HepG2 (cell line): ENCODE data around the gene DSTN. TPM values are rescaled to one million over a fixed set of nuclear protein-coding genes. Genes with fewer than 3 reads are reported as not detected.
A peak's percentile ranks its signal among the peaks of the same experiment; 100 is the strongest.

Experiments used
- ATAC-seq: fragments of 200-7000 bp; cut with Tn5 transposase; 3 replicates; pipeline ENCODE4 v1.9.1; 2020; ENCODE audit warnings: mild to moderate bottlenecking, moderate library complexity
- BruUV-seq: library from RNA; stranded (reverse); fragments of 400-500 nt; replicated peaks from 2 replicates; lab custom pipeline; 2021; lab: Mats Ljungman, UMichigan
- CTCF ChIA-PET: fragments of 300-600 bp; formaldehyde crosslinking; extraction: SDS; loops from one replicate; lab custom pipeline; 2021; ENCODE audit warnings: low total read pairs, inconsistent platforms, low intra/inter-chr PET ratio; lab: Yijun Ruan, JAX
- POLR2A ChIA-PET: fragments of 350-600 bp; sonication (Branson Sonifier 250); formaldehyde crosslinking; loops from one replicate; lab custom pipeline; 2020; ENCODE audit warnings: antibody characterized with exemption, inconsistent platforms; lab: Yijun Ruan, JAX
- DNase-seq: peaks from one replicate; pipeline ENCODE4 v3.0.0-alpha.2; 2015; ENCODE audit warnings: low spot score
- FAIRE-seq: peaks from 3 replicates; lab custom pipeline; 2011; peaks lifted over from hg19 to GRCh38; lab: Jason Lieb, UNC
- H2AFZ ChIP-seq: one replicate; pipeline ENCODE4 v1.6.1; 2011; ENCODE audit warnings: low read length, inconsistent platforms
- H3K27ac ChIP-seq: fragments of 300-600 bp; 3 replicates; pipeline ENCODE4 v1.8.0; 2011; ENCODE audit warnings: mixed run types, mild to moderate bottlenecking, mixed read lengths, low read length, inconsistent platforms; ENCODE audit not compliant: insufficient read depth; ENCODE audit errors: extremely low read length
- H3K27me3 ChIP-seq, 2 experiments: fragments of 200-600 bp in 1 of 2; 2 replicates in 1 of 2; 3 replicates in 1 of 2; pipeline versions ENCODE4 v1.6.0 to v1.8.0; 2011; ENCODE audit warnings: low read length in 2 of 2, mild to moderate bottlenecking in 2 of 2, moderate library complexity in 2 of 2, inconsistent platforms in 1 of 2; ENCODE audit not compliant: insufficient read depth in 2 of 2, control insufficient read depth in 1 of 2
- H3K36me3 ChIP-seq, 2 experiments: fragments of 200-600 bp in 1 of 2; replicated peaks in 1 of 2; 2 replicates in 1 of 2; 3 replicates in 1 of 2; pipeline versions ENCODE4 v1.5.1 to v1.8.0; 2011; ENCODE audit warnings: low read length in 2 of 2, inconsistent platforms in 1 of 2; ENCODE audit not compliant: insufficient read depth in 2 of 2, control insufficient read depth in 1 of 2
- H3K4me1 ChIP-seq: 2 replicates; pipeline ENCODE4 v1.5.1; 2012; ENCODE audit warnings: low read length, inconsistent platforms; ENCODE audit not compliant: insufficient read depth
- H3K4me2 ChIP-seq: 2 replicates; pipeline ENCODE4 v1.6.0; 2011; ENCODE audit warnings: low read depth, low read length, inconsistent platforms
- H3K4me3 ChIP-seq, 3 experiments: fragments of 200-600 bp in 1 of 3; sonication (generic), shearing (Covaris generic) in 1 of 3; replicated peaks in 1 of 3; 2 replicates each; pipeline ENCODE4 v1.5.1; 2011 to 2016; ENCODE audit warnings: low read length in 3 of 3, inconsistent platforms in 2 of 3, low read depth in 2 of 3, mild to moderate bottlenecking in 2 of 3, control low read depth in 1 of 3, mixed read lengths in 1 of 3; ENCODE audit not compliant: insufficient read depth in 1 of 3
- H3K79me2 ChIP-seq: one replicate; pipeline ENCODE4 v1.6.1; 2011; ENCODE audit warnings: low read length, inconsistent platforms; ENCODE audit not compliant: insufficient read depth
- H3K9ac ChIP-seq: 2 replicates; pipeline ENCODE4 v1.6.0; 2011; ENCODE audit warnings: mild to moderate bottlenecking, low read depth, low read length, inconsistent platforms; ENCODE audit not compliant: insufficient read depth
- H3K9me3 ChIP-seq: 2 replicates; pipeline ENCODE4 v1.5.1; 2012; ENCODE audit warnings: mild to moderate bottlenecking, low read length
- H4K20me1 ChIP-seq: 2 replicates; pipeline ENCODE4 v1.6.0; 2011; ENCODE audit warnings: inconsistent platforms, mild to moderate bottlenecking, low read length, moderate library complexity; ENCODE audit not compliant: insufficient read depth
- FOXP1 ChIP-seq, 2 experiments: fragments of 450-650 bp in 1 of 2; IDR thresholded peaks; 2 replicates each; pipeline ENCODE4 v1.6.1; 2017 to 2018; ENCODE audit warnings: antibody characterized with exemption in 1 of 2
- HNF4A ChIP-seq: sonication (generic); formaldehyde crosslinking; IDR thresholded peaks from 2 replicates; pipeline ENCODE4 v1.4.0; 2020; ENCODE audit warnings: missing genetic modification reagents
- MXD1 ChIP-seq: sonication (generic); formaldehyde crosslinking; IDR thresholded peaks from 2 replicates; pipeline ENCODE4 v1.4.0; 2020; ENCODE audit warnings: mild to moderate bottlenecking, missing genetic modification reagents
- SAP130 ChIP-seq: IDR thresholded peaks from 2 replicates; pipeline ENCODE4 v1.6.1; 2016; ENCODE audit warnings: low read depth
- SOX5 ChIP-seq: IDR thresholded peaks from 2 replicates; pipeline ENCODE4 v1.6.1; 2016; ENCODE audit warnings: borderline replicate concordance
- SOX6 ChIP-seq, 2 experiments: fragments of 450-650 bp in 1 of 2; sonication (generic) in 1 of 2; formaldehyde crosslinking in 1 of 2; IDR thresholded peaks; 2 replicates each; pipeline versions ENCODE4 v1.4.0 to v1.6.1; 2017 to 2020; ENCODE audit warnings: antibody characterized with exemption in 1 of 2, mild to moderate bottlenecking in 1 of 2, missing genetic modification reagents in 1 of 2
- TBL1XR1 ChIP-seq: fragments of 150-350 bp; IDR thresholded peaks from 2 replicates; pipeline ENCODE4 v1.6.1; 2014; ENCODE audit warnings: borderline replicate concordance, low read length; ENCODE audit not compliant: partially characterized antibody
- ZNF235 ChIP-seq: sonication (generic); formaldehyde crosslinking; IDR thresholded peaks from 2 replicates; pipeline ENCODE4 v1.8.1; 2023; ENCODE audit warnings: mild to moderate bottlenecking, missing genetic modification reagents, borderline replicate concordance
- ZNF574 ChIP-seq: sonication (generic); formaldehyde crosslinking; IDR thresholded peaks from 2 replicates; pipeline ENCODE4 v1.4.0; 2020; ENCODE audit warnings: missing genetic modification reagents
- ZNF609 ChIP-seq: sonication (generic); formaldehyde crosslinking; IDR thresholded peaks from 2 replicates; pipeline ENCODE4 v1.4.0; 2020; ENCODE audit warnings: mild to moderate bottlenecking, missing genetic modification reagents, borderline replicate concordance
- ZNF788 ChIP-seq: sonication (generic); formaldehyde crosslinking; IDR thresholded peaks from 2 replicates; pipeline ENCODE4 v1.5.0; 2020; ENCODE audit warnings: mild to moderate bottlenecking, missing genetic modification reagents, borderline replicate concordance
- WGBS: methylation state at CpG from one replicate; pipeline ENCODE4 v1.1.6; 2017; ENCODE audit warnings: low lambda C conversion rate; 5-methylcytosine and 5-hydroxymethylcytosine counted together
- in situ Hi-C: cut with HindIII; loops from 2 replicates; pipeline ENCODE4 v1.10.0; 2017; ENCODE audit warnings: low pct_unique_long_range_greater_than_20kb; ENCODE audit not compliant: extremely low pct_ligation_motif_present
- intact Hi-C: fragments of 100-400 bp; cut with micrococcal nuclease; formaldehyde crosslinking; loops from one replicate; pipeline ENCODE4 v1.10.0; 2022; ENCODE audit not compliant: unreplicated experiment
- polyA plus RNA-seq, 8 experiments: library from polyadenylated mRNA; depleted of rRNA in 3 of 8; stranded (reverse) in 7 of 8; unstranded in 1 of 8; fragments of >200 nt; fragmentation: Illumina TruSeq in 4 of 8; extraction: Trizol in 4 of 8; gene quantifications; 2 replicates each; pipeline versions ENCODE4 v1.2.1 to v1.2.3, GENCODE V29; 2011 to 2016; ENCODE audit warnings: low read depth in 4 of 8, missing spikeins in 1 of 8, mixed read lengths in 1 of 8; ENCODE audit not compliant: insufficient read depth in 1 of 8
- total RNA-seq, 5 experiments: library from RNA; depleted of rRNA; stranded (reverse); fragments of >200 nt; fragmentation: Illumina TruSeq; extraction: Trizol; gene quantifications; 2 replicates each; pipeline ENCODE4 v1.2.3, GENCODE V29; 2016; ENCODE audit warnings: low read depth in 1 of 5
- TF ChIP-seq, protein P1 (sequence below), 2 experiments: sonication (generic) in 1 of 2; formaldehyde crosslinking in 1 of 2; IDR thresholded peaks; 2 replicates each; pipeline versions ENCODE4 v1.4.0 to v1.6.1; 2018 to 2020; ENCODE audit warnings: missing genetic modification reagents in 2 of 2, borderline replicate concordance in 1 of 2, low read depth in 1 of 2, mild to moderate bottlenecking in 1 of 2, missing biosample characterization in 1 of 2

DSTN gene
- total and polyA plus RNA-seq, 2 of the 13 experiments (the other 11 are each of a cell fraction or from before 2014, with no cell fraction given), result 27.6 to 106 TPM

DNA sequence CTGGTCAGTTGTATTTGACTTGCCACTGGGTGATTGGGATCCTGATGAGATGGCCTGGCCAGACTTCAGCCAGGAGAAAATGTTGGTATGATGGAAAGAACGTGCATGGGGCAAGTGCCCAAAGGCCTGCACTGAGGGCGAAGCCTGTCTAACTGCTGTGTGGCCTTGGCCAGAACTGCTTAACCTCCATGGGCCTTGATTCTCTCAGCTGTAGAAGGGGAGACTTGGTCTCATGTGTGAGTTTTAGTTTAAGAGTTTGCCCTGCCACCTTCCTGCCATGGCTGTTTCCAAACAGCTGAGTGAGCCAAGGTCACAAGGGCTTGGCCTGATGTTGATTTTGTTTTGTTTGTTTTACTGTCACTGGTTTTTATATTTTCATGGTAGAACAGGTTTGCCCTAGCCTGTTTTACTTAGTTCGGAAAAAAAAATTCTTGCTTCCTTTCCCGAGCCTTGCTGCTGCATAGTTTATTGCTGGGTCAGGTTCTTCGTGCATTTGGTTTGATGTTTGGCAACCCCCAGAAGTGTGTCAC lies 35.3 kb downstream of the DSTN start:
- no peak overlapping the region for H3K9ac ChIP-seq
- peak overlapping the region; percentile 49 for H3K27ac ChIP-seq
- peaks cover 4 to 14% of the 10 kb centered on the region in 2 experiments; a peak in 3 of 5 replicates for H3K36me3 ChIP-seq
- no peaks in the 10 kb centered on the region for H3K9me3 ChIP-seq
- ATAC-seq (peak; percentile 73), FAIRE-seq (peak; percentile 26), DNase-seq (peak; percentile 80)
- ChIA-PET CTCF (interaction anchor here (3.8 kb wide), 1 partner anchor 69 kb away, joined by 14 read pairs; no protein-coding TSS in a partner anchor), POLR2A (interaction anchor here (1.0 to 2.5 kb wide), 3 partner anchors 33 to 68 kb away, joined by 3 to 19 read pairs (median 4); partner anchors contain the start of gene DSTN)
- in situ Hi-C loops (no loop called here), intact Hi-C loops (loop anchor here (1.0 to 2.0 kb wide), 2 partner anchors 34 to 68 kb away; partner anchors contain the start of gene DSTN)
- H3K27me3 ChIP-seq, result no peaks in the 10 kb centered on the region
- H2AFZ ChIP-seq, result no peak overlapping the region
- 0 out of 6 replicates have a peak overlapping the region, but pooled peaks of 1 of the 3 experiments have one; percentile 8 for H3K4me3 ChIP-seq
- no TSS peak for BruUV-seq
- peaks cover 4% of the 10 kb centered on the region; the same call in 1 of the 2 replicates for H4K20me1 ChIP-seq
- no peaks in the 10 kb centered on the region for H3K79me2 ChIP-seq
- peaks cover 35% of the 10 kb centered on the region for H3K4me1 ChIP-seq
- 43% methylated on average over 5 of the region's 5 CpGs for WGBS
- peak overlapping the region; percentile 42 for H3K4me2 ChIP-seq
- TF ChIP-seq HNF4A (peak; percentile 59; the same call in 1 of the 2 replicates), ZNF609 (CRISPR knock-in tag) (peak; percentile 41; the same call in 1 of the 2 replicates), SAP130 (CRISPR knock-in tag) (peak; percentile 96), TBL1XR1 (peak; percentile 7), SOX6 (IDR thresholded peaks at IDR 0.05) (no peak), SOX6 (CRISPR knock-in tag; IDR thresholded peaks at IDR 0.05) (peak; percentile 64; the same call in 1 of the 2 replicates), ZNF788 (peak; percentile 37; the same call in 1 of the 2 replicates), MXD1 (no peak), ZNF574 (CRISPR knock-in tag) (0 out of 2 replicates have a peak, but pooled peaks have one; percentile 38), ZNF235 (CRISPR knock-in tag) (no peak), SOX5 (CRISPR knock-in tag) (peak; percentile 54; the same call in 1 of the 2 replicates), FOXP1 (IDR thresholded peaks at IDR 0.05) (no peak), FOXP1 (CRISPR knock-in tag; IDR thresholded peaks at IDR 0.05) (peak; percentile 83)
- TF ChIP-seq, protein P1, sequence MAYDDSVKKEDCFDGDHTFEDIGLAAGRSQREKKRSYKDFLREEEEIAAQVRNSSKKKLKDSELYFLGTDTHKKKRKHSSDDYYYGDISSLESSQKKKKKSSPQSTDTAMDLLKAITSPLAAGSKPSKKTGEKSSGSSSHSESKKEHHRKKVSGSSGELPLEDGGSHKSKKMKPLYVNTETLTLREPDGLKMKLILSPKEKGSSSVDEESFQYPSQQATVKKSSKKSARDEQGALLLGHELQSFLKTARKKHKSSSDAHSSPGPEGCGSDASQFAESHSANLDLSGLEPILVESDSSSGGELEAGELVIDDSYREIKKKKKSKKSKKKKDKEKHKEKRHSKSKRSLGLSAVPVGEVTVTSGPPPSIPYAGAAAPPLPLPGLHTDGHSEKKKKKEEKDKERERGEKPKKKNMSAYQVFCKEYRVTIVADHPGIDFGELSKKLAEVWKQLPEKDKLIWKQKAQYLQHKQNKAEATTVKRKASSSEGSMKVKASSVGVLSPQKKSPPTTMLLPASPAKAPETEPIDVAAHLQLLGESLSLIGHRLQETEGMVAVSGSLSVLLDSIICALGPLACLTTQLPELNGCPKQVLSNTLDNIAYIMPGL (CRISPR knock-in tag; IDR thresholded peaks at IDR 0.05; ENCODE audit: borderline replicate concordance in 1 of 2, low read depth in 1 of 2), result peak; percentile 29 to 53; a peak in 2 of 4 replicates
